OCI-LY3 (cell line): ENCODE results near the gene OPCML.

Source experiments
- EZH2phosphoT487 ChIP-seq: fragments of 200-600 bp; shearing (Covaris generic); IDR thresholded peaks from 2 replicates; pipeline ENCODE4 v1.6.1; 2018; ENCODE audit warnings: antibody characterized with exemption, mixed run types, low read depth
- TF ChIP-seq, protein P1 (sequence below): fragments of 200-600, 300-600 bp; sonication (generic); IDR thresholded peaks from 2 replicates; pipeline ENCODE4 v1.5.1; 2014; ENCODE audit warnings: antibody characterized with exemption, low read length, low read depth

DNA sequence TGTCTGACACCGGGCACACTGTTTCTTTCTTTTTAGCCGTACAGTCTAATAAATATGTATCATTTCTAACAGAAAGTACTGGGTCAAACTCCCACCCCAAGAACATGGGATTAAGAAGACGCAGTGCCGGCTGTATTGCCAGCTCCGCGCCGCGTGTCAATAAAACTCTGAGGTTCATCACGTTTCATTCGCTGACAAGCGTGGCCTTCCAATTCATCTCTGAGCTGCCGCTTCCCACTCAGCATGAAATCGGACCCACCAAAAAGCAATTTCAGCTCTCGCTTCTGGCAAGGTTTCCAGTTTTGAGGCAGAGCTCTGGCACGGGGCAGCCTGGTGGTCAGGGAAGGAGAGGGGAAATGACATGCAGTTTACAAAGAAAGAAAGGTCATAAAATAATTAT, 819.8 kb downstream of the OPCML start:
- TF ChIP-seq, protein P1, sequence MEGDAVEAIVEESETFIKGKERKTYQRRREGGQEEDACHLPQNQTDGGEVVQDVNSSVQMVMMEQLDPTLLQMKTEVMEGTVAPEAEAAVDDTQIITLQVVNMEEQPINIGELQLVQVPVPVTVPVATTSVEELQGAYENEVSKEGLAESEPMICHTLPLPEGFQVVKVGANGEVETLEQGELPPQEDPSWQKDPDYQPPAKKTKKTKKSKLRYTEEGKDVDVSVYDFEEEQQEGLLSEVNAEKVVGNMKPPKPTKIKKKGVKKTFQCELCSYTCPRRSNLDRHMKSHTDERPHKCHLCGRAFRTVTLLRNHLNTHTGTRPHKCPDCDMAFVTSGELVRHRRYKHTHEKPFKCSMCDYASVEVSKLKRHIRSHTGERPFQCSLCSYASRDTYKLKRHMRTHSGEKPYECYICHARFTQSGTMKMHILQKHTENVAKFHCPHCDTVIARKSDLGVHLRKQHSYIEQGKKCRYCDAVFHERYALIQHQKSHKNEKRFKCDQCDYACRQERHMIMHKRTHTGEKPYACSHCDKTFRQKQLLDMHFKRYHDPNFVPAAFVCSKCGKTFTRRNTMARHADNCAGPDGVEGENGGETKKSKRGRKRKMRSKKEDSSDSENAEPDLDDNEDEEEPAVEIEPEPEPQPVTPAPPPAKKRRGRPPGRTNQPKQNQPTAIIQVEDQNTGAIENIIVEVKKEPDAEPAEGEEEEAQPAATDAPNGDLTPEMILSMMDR: no peak
- TF ChIP-seq EZH2phosphoT487: no peak
